Motor neuron (in vitro differentiated cells): ENCODE measurements around the gene NPHS1. TPM values are rescaled to one million over a fixed set of nuclear protein-coding genes. Genes with fewer than 3 reads are reported as not detected.
"Not testable (repeated sequence)": the region's sequence is repeated elsewhere in the genome, so short reads cannot be mapped to it uniquely, and the experiment has no call there.

Experiments used
- ATAC-seq, 8 experiments: fragments of 200-7000 bp; cut with Tn5 transposase; replicated peaks in 6 of 8; 2 replicates each; pipeline ENCODE4 v1.8.0; 2021; ENCODE audit warnings: mild to moderate bottlenecking in 8 of 8, moderate library complexity in 8 of 8
- H3K27ac ChIP-seq, 2 donors: fragments of 250-450 bp; sonication (Bioruptor Pico); 2 replicates each; pipeline ENCODE4 v1.9.0; 2021; ENCODE audit warnings: antibody characterized with exemption in 2 of 2, mild to moderate bottlenecking in 2 of 2, moderate library complexity in 1 of 2
- H3K4me1 ChIP-seq, 2 donors: fragments of 250-450 bp; sonication (Bioruptor Pico); replicated peaks in 1 of 2; 2 replicates each; pipeline ENCODE4 v1.6.1; 2021; ENCODE audit warnings: antibody characterized with exemption in 2 of 2, mild to moderate bottlenecking in 2 of 2, moderate library complexity in 1 of 2
- H3K4me3 ChIP-seq, 5 donors: fragments of 250-450 bp; sonication (Bioruptor Pico); 2 replicates each; pipeline ENCODE4 v1.9.0; 2021; ENCODE audit warnings: antibody characterized with exemption in 5 of 5, mild to moderate bottlenecking in 5 of 5, moderate library complexity in 4 of 5
- WGBS, 10 experiments: fragments of 450-650 bp; shearing (Covaris generic); methylation state at CpG; one replicate each; pipeline ENCODE4 v1.0.0; 2022; 5-methylcytosine and 5-hydroxymethylcytosine counted together
- in situ Hi-C, 9 experiments: fragments of 400-800 bp; cut with MboI; loops; one replicate each; pipeline ENCODE4 v1.15.0; 2021; ENCODE audit warnings: low sequenced_read_pairs in 9 of 9, low pct_unique_long_range_greater_than_20kb in 2 of 9; ENCODE audit not compliant: unreplicated experiment in 9 of 9
- total RNA-seq, 8 experiments: library from RNA; unstranded; fragments of 300-600 nt; gene quantifications; 2 replicates each; pipeline versions ENCODE4 v1.2.3 to v1.2.4, GENCODE V29; 2022

Gene NPHS1
- total RNA-seq, 8 experiments from 2014 or later, result 0.05 to 0.85 (median 0.37) TPM; not detected in 2

- WGBS, 10 experiments, result 70 to 100% methylated on average over 1 to 3 of the region's 12 CpGs; no CpG with 5 or more reads in 8 of the 10 experiments
- no peak for ATAC-seq
- H3K4me3 ChIP-seq, result no peak overlapping the region
These were observed 18.5 kb upstream of the NPHS1 start for GRCh38 chr19:35870798-35871197.

GRCh38 chr19:35870124-35870736 lies 17.9 kb upstream of the NPHS1 start:
- ATAC-seq, result not testable (repeated sequence)

More at GRCh38 chr19:35870798-35871197, 18.5 kb upstream of the NPHS1 start:
- Histone ChIP-seq H3K27ac (no peak overlapping the region), H3K4me1 (peaks cover 11 to 12% of the 10 kb centered on the region in 2 donors)
- in situ Hi-C loops, result no loop called here

GRCh38 chr19:35869327-35870123 lies 17.2 kb upstream of the NPHS1 start:
- 0% methylated on average over 2 to 8 of the region's 51 CpGs; no CpG with 5 or more reads in 6 of the 10 experiments for WGBS, 10 experiments
- Histone ChIP-seq H3K4me3 (peak overlapping the region; percentile 61 to 94 (median 85)), H3K4me1 (peaks cover 11 to 12% of the 10 kb centered on the region in 2 donors), H3K27ac (peak overlapping the region; percentile 85 to 93)
- in situ Hi-C loops, result no loop called here
- ATAC-seq, result peak; percentile 57 to 85 (median 78)

More at GRCh38 chr19:35870124-35870736, 17.9 kb upstream of the NPHS1 start:
- H3K27ac ChIP-seq, in situ Hi-C loops: not testable (repeated sequence)
- Histone ChIP-seq H3K4me3 (peak overlapping the region; percentile 61 to 94 (median 85)), H3K4me1 (peaks cover 11 to 12% of the 10 kb centered on the region in 2 donors)
- 0 to 84% (median 45%) methylated on average over 1 to 19 of the region's 26 CpGs; no CpG with 5 or more reads in 2 of the 10 experiments for WGBS, 10 experiments

GRCh38 chr19:35868823-35869326 lies 16.6 kb upstream of the NPHS1 start:
- peak in 5 of 8 experiments; percentile 1 to 19 (median 13) for ATAC-seq
- in situ Hi-C loops, result no loop called here
- Histone ChIP-seq H3K4me3 (peak overlapping the region; percentile 61 to 94 (median 85)), H3K27ac (peak overlapping the region; percentile 85 to 93), H3K4me1 (peaks cover 11 to 12% of the 10 kb centered on the region in 2 donors)
- 0% methylated on average over 1 of the region's 15 CpGs; no CpG with 5 or more reads in 9 of the 10 experiments for WGBS, 10 experiments

- H3K27ac ChIP-seq, result peak within 1 kb of the TSS; percentile 85 to 93
- in situ Hi-C loops, result no loop called here
These were observed 16.0 kb upstream of the NPHS1 start, which contains the start of gene APLP1 for GRCh38 chr19:35868172-35868822. TSS of gene APLP1 (plus strand) at chr19:35868574. CDS start at chr19:35868637, 63 bp downstream.

GRCh38 chr19:35863018-35863417 lies 10.7 kb upstream of the NPHS1 start:
- ATAC-seq, result no peak
- Histone ChIP-seq H3K27ac (no peak overlapping the region), H3K4me3 (no peak overlapping the region), H3K4me1 (peaks cover 12 to 20% of the 10 kb centered on the region in 2 donors)
- in situ Hi-C loops, result no loop called here
- WGBS, 10 experiments, result 0 to 100% (median 83%) methylated on average over 1 to 2 of the region's 5 CpGs; no CpG with 5 or more reads in 4 of the 10 experiments

More at GRCh38 chr19:35868172-35868822, 16.0 kb upstream of the NPHS1 start, which contains the start of gene APLP1:
- ATAC-seq, result peak; percentile 70 to 91 (median 73)
- WGBS, 10 experiments, result 0% methylated on average over 1 to 3 of the region's 60 CpGs; no CpG with 5 or more reads in 8 of the 10 experiments
- Histone ChIP-seq H3K4me1 (peaks cover 11 to 12% of the 10 kb centered on the region in 2 donors), H3K4me3 (peak within 1 kb of the TSS; percentile 61 to 94 (median 85))

GRCh38 chr19:35862528-35862927 lies 10.2 kb upstream of the NPHS1 start:
- in situ Hi-C loops, result no loop called here

GRCh38 chr19:35861640-35862160 lies 9.4 kb upstream of the NPHS1 start:
- in situ Hi-C loops, result no loop called here
- H3K4me3 ChIP-seq, result no peak overlapping the region
- no peak for ATAC-seq
- no peak overlapping the region for H3K27ac ChIP-seq
- 0 to 53% (median 20%) methylated on average over 2 to 7 of the region's 19 CpGs; no CpG with 5 or more reads in 6 of the 10 experiments for WGBS, 10 experiments
- peaks cover 7 to 22% of the 10 kb centered on the region in 2 donors for H3K4me1 ChIP-seq

More at GRCh38 chr19:35862528-35862927, 10.2 kb upstream of the NPHS1 start:
- peak in 1 of 8 experiments; percentile 20 for ATAC-seq
- no peak overlapping the region for H3K4me3 ChIP-seq
- H3K27ac ChIP-seq, result no peak overlapping the region
- H3K4me1 ChIP-seq, result peaks cover 8 to 18% of the 10 kb centered on the region in 2 donors
- 40 to 87% (median 80%) methylated on average over 1 to 4 of the region's 14 CpGs; no CpG with 5 or more reads in 5 of the 10 experiments for WGBS, 10 experiments

GRCh38 chr19:35860818-35861639 lies 8.7 kb upstream of the NPHS1 start:
- H3K27ac ChIP-seq, result no peak overlapping the region
- peak; percentile 27 to 82 (median 58) for ATAC-seq
- no peak overlapping the region for H3K4me3 ChIP-seq
- in situ Hi-C loops, result no loop called here
- peaks cover 7 to 22% of the 10 kb centered on the region in 2 donors for H3K4me1 ChIP-seq
- WGBS, 10 experiments, result 0 to 56% (median 5%) methylated on average over 1 to 5 of the region's 55 CpGs; no CpG with 5 or more reads in 5 of the 10 experiments

- in situ Hi-C loops, result no loop called here
- 0 to 50% methylated on average over 1 to 2 of the region's 24 CpGs; no CpG with 5 or more reads in 8 of the 10 experiments for WGBS, 10 experiments
These were observed 8.1 kb upstream of the NPHS1 start for GRCh38 chr19:35860436-35860817.

GRCh38 chr19:35859414-35859813 lies 7.1 kb upstream of the NPHS1 start:
- in situ Hi-C loops, result no loop called here
- Histone ChIP-seq H3K4me3 (no peak overlapping the region), H3K27ac (no peak overlapping the region), H3K4me1 (peaks cover 22 to 37% of the 10 kb centered on the region in 2 donors)
- no peak for ATAC-seq
- WGBS, 10 experiments, result no CpG with 5 or more reads among the region's 4 CpGs

More at GRCh38 chr19:35860436-35860817, 8.1 kb upstream of the NPHS1 start:
- Histone ChIP-seq H3K4me3 (no peak overlapping the region), H3K27ac (no peak overlapping the region), H3K4me1 (peaks cover 12 to 27% of the 10 kb centered on the region in 2 donors)
- no peak for ATAC-seq
